Smooth muscle cell (in vitro differentiated cells): ENCODE data around the gene PIK3C3. TPM values are rescaled to one million over a fixed set of nuclear protein-coding genes. Genes with fewer than 3 reads are reported as not detected.
A peak's percentile ranks its signal among the peaks of the same experiment; 100 is the strongest.

ENCODE experiments used
- DNase-seq: peaks from one replicate; lab custom pipeline; 2025; ENCODE audit not compliant: unreplicated experiment; lab: John Stamatoyannopoulos, UW
- H2AFZ ChIP-seq: fragments of 200-600 bp; sonication (generic); 2 replicates; pipeline ENCODE4 v1.6.0; 2016; ENCODE audit warnings: antibody characterized with exemption, low read depth, mild to moderate bottlenecking
- H3F3A ChIP-seq: fragments of 200-600 bp; sonication (generic); 2 replicates; pipeline ENCODE4 v1.6.0; 2017; ENCODE audit warnings: antibody characterized with exemption, low read depth
- H3K27ac ChIP-seq: fragments of 200-600 bp; sonication (generic); 2 replicates; pipeline ENCODE4 v1.5.1; 2016; ENCODE audit warnings: low read depth, mild to moderate bottlenecking
- H3K27me3 ChIP-seq: fragments of 200-600 bp; sonication (generic); 2 replicates; pipeline ENCODE4 v1.6.1; 2016; ENCODE audit warnings: low read depth, mild to moderate bottlenecking
- H3K36me3 ChIP-seq: fragments of 200-600 bp; sonication (generic); 2 replicates; pipeline ENCODE4 v1.5.1; 2016; ENCODE audit warnings: low read depth
- H3K4me1 ChIP-seq: fragments of 200-600 bp; sonication (generic); 2 replicates; pipeline ENCODE4 v1.5.1; 2016; ENCODE audit warnings: low read depth
- H3K4me2 ChIP-seq: fragments of 200-600 bp; sonication (generic); 2 replicates; pipeline ENCODE4 v1.6.0; 2016; ENCODE audit warnings: mild to moderate bottlenecking
- H3K4me3 ChIP-seq: fragments of 200-600 bp; sonication (generic); 2 replicates; pipeline ENCODE4 v1.5.1; 2016; ENCODE audit warnings: mild to moderate bottlenecking
- H3K79me2 ChIP-seq: fragments of 200-600 bp; sonication (generic); 2 replicates; pipeline ENCODE4 v1.6.0; 2016; ENCODE audit warnings: low read depth, mild to moderate bottlenecking
- H3K9ac ChIP-seq: fragments of 200-600 bp; sonication (generic); 2 replicates; pipeline ENCODE4 v1.6.0; 2016; ENCODE audit warnings: low read depth
- H3K9me3 ChIP-seq: fragments of 200-600 bp; sonication (generic); replicated peaks from 2 replicates; pipeline ENCODE4 v1.5.1; 2016; ENCODE audit warnings: low read depth
- H4K20me1 ChIP-seq: fragments of 200-600 bp; sonication (generic); 2 replicates; pipeline ENCODE4 v1.6.0; 2016; ENCODE audit warnings: low read depth
- WGBS: methylation state at CpG from one replicate; pipeline ENCODE4 v1.1.7; 2016; ENCODE audit warnings: low lambda C conversion rate; 5-methylcytosine and 5-hydroxymethylcytosine counted together
- polyA plus RNA-seq: library from polyadenylated mRNA; unstranded; fragments of >200 nt; fragmentation: Nextera tagmentation; extraction: Ambion mirVana; gene quantifications from 2 replicates; pipeline ENCODE4 v1.2.1, GENCODE V29; 2016
- total RNA-seq: library from RNA; depleted of rRNA; stranded (reverse); fragments of >200 nt; gene quantifications from 2 replicates; pipeline ENCODE4 v1.2.3, GENCODE V29; 2014
- TF ChIP-seq, protein P1 (sequence below): fragments of 200-600 bp; sonication (generic); IDR thresholded peaks from 2 replicates; pipeline ENCODE4 v1.5.1; 2017; ENCODE audit warnings: borderline replicate concordance, mild to moderate bottlenecking, antibody characterized with exemption; ENCODE audit not compliant: insufficient read depth, poor library complexity, severe bottlenecking

Gene PIK3C3
- total and polyA plus RNA-seq, 2 experiments from 2014 or later: 19.2 to 58.6 TPM

DNA sequence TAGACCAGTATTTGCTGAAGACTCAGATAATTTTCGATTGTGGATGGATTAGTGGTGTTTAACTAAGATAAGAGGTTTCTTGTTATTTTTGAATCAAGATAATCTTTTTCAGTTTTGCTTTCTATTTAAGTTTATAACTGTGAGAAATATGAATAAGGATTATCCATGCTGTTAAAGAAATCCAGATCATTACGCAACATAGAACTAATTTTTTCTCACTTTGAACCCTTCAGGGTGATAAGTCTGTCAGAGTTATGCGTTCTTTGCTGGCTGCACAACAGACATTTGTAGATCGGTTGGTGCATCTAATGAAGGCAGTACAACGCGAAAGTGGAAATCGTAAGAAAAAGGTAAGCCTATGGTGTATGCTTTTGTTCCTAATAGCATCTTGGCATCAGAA, 74.1 kb downstream of the PIK3C3 start:
- Histone ChIP-seq H3K27me3 (no peaks in the 10 kb centered on the region), H3K4me1 (no peaks in the 10 kb centered on the region), H4K20me1 (no peaks in the 10 kb centered on the region), H3K4me3 (no peak overlapping the region), H3K4me2 (no peak overlapping the region), H3K9me3 (no peaks in the 10 kb centered on the region), H3F3A (no peaks in the 10 kb centered on the region), H2AFZ (no peak overlapping the region), H3K27ac (no peak overlapping the region), H3K79me2 (no peaks in the 10 kb centered on the region), H3K9ac (no peak overlapping the region), H3K36me3 (peaks cover 7% of the 10 kb centered on the region)
- TF ChIP-seq, protein P1, sequence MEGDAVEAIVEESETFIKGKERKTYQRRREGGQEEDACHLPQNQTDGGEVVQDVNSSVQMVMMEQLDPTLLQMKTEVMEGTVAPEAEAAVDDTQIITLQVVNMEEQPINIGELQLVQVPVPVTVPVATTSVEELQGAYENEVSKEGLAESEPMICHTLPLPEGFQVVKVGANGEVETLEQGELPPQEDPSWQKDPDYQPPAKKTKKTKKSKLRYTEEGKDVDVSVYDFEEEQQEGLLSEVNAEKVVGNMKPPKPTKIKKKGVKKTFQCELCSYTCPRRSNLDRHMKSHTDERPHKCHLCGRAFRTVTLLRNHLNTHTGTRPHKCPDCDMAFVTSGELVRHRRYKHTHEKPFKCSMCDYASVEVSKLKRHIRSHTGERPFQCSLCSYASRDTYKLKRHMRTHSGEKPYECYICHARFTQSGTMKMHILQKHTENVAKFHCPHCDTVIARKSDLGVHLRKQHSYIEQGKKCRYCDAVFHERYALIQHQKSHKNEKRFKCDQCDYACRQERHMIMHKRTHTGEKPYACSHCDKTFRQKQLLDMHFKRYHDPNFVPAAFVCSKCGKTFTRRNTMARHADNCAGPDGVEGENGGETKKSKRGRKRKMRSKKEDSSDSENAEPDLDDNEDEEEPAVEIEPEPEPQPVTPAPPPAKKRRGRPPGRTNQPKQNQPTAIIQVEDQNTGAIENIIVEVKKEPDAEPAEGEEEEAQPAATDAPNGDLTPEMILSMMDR: no peak
- 91% methylated on average over 7 of the region's 7 CpGs for WGBS
- DNase-seq: no peak

DNA sequence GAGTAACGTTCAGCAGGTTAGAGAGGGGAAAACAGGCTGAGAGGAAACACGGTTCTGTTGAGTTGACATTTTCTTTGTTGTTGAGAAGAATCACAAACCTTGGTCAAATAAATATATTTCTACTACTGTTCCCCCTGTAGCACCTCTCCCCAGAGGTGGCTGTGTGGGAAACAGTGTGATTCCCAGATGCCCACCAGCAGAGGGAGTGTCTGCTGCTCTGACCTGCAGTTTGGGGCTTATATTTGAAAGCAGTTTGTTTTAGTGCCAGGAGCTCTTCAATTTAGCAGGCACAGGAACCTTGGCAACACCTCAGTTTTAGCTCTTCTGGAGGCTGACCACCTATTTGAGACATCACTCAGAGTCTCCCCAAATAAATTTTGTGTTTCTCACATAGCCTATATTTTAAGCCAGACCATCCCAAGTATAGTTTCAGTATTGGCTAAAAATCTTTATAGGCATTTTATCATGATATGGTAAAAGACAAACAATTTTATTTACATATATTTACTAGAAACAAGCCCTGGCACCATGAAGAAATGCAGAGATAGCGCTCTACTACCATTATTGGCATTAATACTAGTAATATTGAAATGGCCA, 75.7 kb downstream of the PIK3C3 start:
- H3K4me3 ChIP-seq: no peak overlapping the region
- H3K36me3 ChIP-seq: peaks cover 13% of the 10 kb centered on the region
- H4K20me1 ChIP-seq: no peaks in the 10 kb centered on the region
- no peaks in the 10 kb centered on the region for H3K9me3 ChIP-seq
- WGBS: 72% methylated on average over 3 of the region's 3 CpGs
- H3K4me1 ChIP-seq: no peaks in the 10 kb centered on the region
- no peak overlapping the region for H2AFZ ChIP-seq
- no peak for DNase-seq
- no peaks in the 10 kb centered on the region for H3K79me2 ChIP-seq
- no peaks in the 10 kb centered on the region for H3K27me3 ChIP-seq
- no peak overlapping the region for H3K27ac ChIP-seq
- no peak overlapping the region for H3K4me2 ChIP-seq
- no peak overlapping the region for H3K9ac ChIP-seq
- TF ChIP-seq, protein P1: peak; percentile 51
- H3F3A ChIP-seq: no peaks in the 10 kb centered on the region

DNA sequence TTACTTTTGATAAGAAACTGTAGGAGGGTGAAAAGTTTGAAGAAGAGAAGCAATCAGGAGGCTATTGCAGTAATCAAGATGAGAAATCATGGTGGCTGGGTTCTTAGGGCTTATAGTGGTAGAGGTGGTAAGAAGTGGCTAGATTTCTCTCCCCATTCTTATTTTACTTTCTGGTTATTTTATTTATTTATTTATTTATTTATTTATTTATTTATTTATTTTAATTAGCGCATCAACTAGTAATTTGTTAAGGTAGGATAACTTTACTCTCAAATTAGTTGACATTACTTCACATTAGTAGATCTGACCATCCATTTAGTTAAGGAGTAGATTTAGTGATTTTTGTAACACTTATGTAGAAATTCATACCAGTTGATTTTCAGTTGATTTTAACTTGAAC, 77.4 kb downstream of the PIK3C3 start:
- no peak for DNase-seq
- no peak overlapping the region for H2AFZ ChIP-seq
- H3K27me3 ChIP-seq: no peaks in the 10 kb centered on the region
- H3F3A ChIP-seq: peaks cover 5% of the 10 kb centered on the region
- no peak overlapping the region for H3K27ac ChIP-seq
- H3K9me3 ChIP-seq: no peaks in the 10 kb centered on the region
- 100% methylated on average over 1 of the region's 1 CpG for WGBS
- no peaks in the 10 kb centered on the region for H3K4me1 ChIP-seq
- no peaks in the 10 kb centered on the region for H3K79me2 ChIP-seq
- no peaks in the 10 kb centered on the region for H4K20me1 ChIP-seq
- no peak overlapping the region for H3K4me3 ChIP-seq
- H3K36me3 ChIP-seq: peaks cover 13% of the 10 kb centered on the region
- H3K9ac ChIP-seq: no peak overlapping the region
- no peak overlapping the region for H3K4me2 ChIP-seq
- TF ChIP-seq, protein P1: no peak
